Endothelial cell (in vitro differentiated cells): ENCODE results near the gene TNS3. TPM values are rescaled to one million over a fixed set of nuclear protein-coding genes. Genes with fewer than 3 reads are reported as not detected.
"Not testable (repeated sequence)": the region's sequence is repeated elsewhere in the genome, so short reads cannot be mapped to it uniquely, and the experiment has no call there.

ENCODE experiments used
- DNase-seq: peaks from one replicate; pipeline ENCODE4 v3.0.0; 2021; ENCODE audit warnings: low spot score
- H3K27ac Mint-ChIP-seq: one replicate; pipeline ENCODE4 v1.8.0; 2021; ENCODE audit warnings: mixed read lengths, inconsistent platforms; ENCODE audit not compliant: unreplicated experiment
- H3K27me3 Mint-ChIP-seq: one replicate; pipeline ENCODE4 v1.8.0; 2021; ENCODE audit warnings: mild to moderate bottlenecking, moderate library complexity, mixed read lengths, inconsistent platforms; ENCODE audit not compliant: unreplicated experiment
- H3K36me3 Mint-ChIP-seq: one replicate; pipeline ENCODE4 v1.8.0; 2021; ENCODE audit warnings: mild to moderate bottlenecking, low read depth, mixed read lengths, inconsistent platforms; ENCODE audit not compliant: unreplicated experiment
- H3K4me1 Mint-ChIP-seq: one replicate; pipeline ENCODE4 v1.8.0; 2021; ENCODE audit warnings: mild to moderate bottlenecking, mixed read lengths, inconsistent platforms; ENCODE audit not compliant: unreplicated experiment
- H3K4me3 Mint-ChIP-seq: one replicate; pipeline ENCODE4 v1.8.0; 2021; ENCODE audit warnings: mild to moderate bottlenecking, mixed read lengths, inconsistent platforms; ENCODE audit not compliant: unreplicated experiment
- H3K9me3 Mint-ChIP-seq: one replicate; pipeline ENCODE4 v1.8.0; 2021; ENCODE audit warnings: mixed read lengths, inconsistent platforms; ENCODE audit not compliant: unreplicated experiment
- CTCF ChIP-seq: fragments of 200-600 bp; sonication (generic); IDR thresholded peaks from one replicate; pipeline ENCODE4 v1.5.0; 2021; ENCODE audit warnings: antibody characterized with exemption; ENCODE audit not compliant: unreplicated experiment
- total RNA-seq: library from RNA; stranded (reverse); fragmentation: NEBNext Ultra II Directional; extraction: Animal tissue kit (Norgen Biotek cat#: 25700); gene quantifications from one replicate; pipeline ENCODE4 v1.2.1, GENCODE V29; 2021; ENCODE audit not compliant: unreplicated experiment

Gene TNS3
- total RNA-seq, 1 donor from 2014 or later: 7.5 TPM

- no peaks in the 10 kb centered on the region for H3K9me3 Mint-ChIP-seq
- peaks cover under 1% of the 10 kb centered on the region for H3K27me3 Mint-ChIP-seq
- H3K4me1 Mint-ChIP-seq: no peaks in the 10 kb centered on the region
These were observed 317.8 kb downstream of the TNS3 start for GRCh38 chr7:47264021-47264651.

GRCh38 chr7:47262881-47263280 is 319.0 kb downstream of the TNS3 start:
- DNase-seq: no peak
- no peaks in the 10 kb centered on the region for H3K4me1 Mint-ChIP-seq
- no peaks in the 10 kb centered on the region for H3K9me3 Mint-ChIP-seq
- no peak for TF ChIP-seq CTCF
- peaks cover 5% of the 10 kb centered on the region for H3K27me3 Mint-ChIP-seq
- no peaks in the 10 kb centered on the region for H3K36me3 Mint-ChIP-seq
- H3K27ac Mint-ChIP-seq: no peak overlapping the region
- no peak overlapping the region for H3K4me3 Mint-ChIP-seq

More at GRCh38 chr7:47264021-47264651, 317.8 kb downstream of the TNS3 start:
- DNase-seq: no peak
- Mint-ChIP-seq H3K4me3 (no peak overlapping the region), H3K36me3 (no peaks in the 10 kb centered on the region), H3K27ac (no peak overlapping the region)
- no peak for TF ChIP-seq CTCF

- not testable (repeated sequence) for H3K4me3 Mint-ChIP-seq, H3K27me3 Mint-ChIP-seq, H3K36me3 Mint-ChIP-seq, H3K4me1 Mint-ChIP-seq, DNase-seq, H3K27ac Mint-ChIP-seq, H3K9me3 Mint-ChIP-seq
These were observed 319.8 kb downstream of the TNS3 start for GRCh38 chr7:47262160-47262559.

- H3K4me3 Mint-ChIP-seq: no peak overlapping the region
These were observed 321.6 kb downstream of the TNS3 start for GRCh38 chr7:47260270-47260669.

GRCh38 chr7:47259682-47260081 is 322.2 kb downstream of the TNS3 start:
- H3K4me3 Mint-ChIP-seq: no peak overlapping the region
- no peaks in the 10 kb centered on the region for H3K36me3 Mint-ChIP-seq
- H3K9me3 Mint-ChIP-seq: no peaks in the 10 kb centered on the region
- H3K4me1 Mint-ChIP-seq: no peaks in the 10 kb centered on the region
- no peak for TF ChIP-seq CTCF
- peaks cover 12% of the 10 kb centered on the region for H3K27me3 Mint-ChIP-seq
- no peak overlapping the region for H3K27ac Mint-ChIP-seq
- no peak for DNase-seq

More at GRCh38 chr7:47260270-47260669, 321.6 kb downstream of the TNS3 start:
- no peaks in the 10 kb centered on the region for H3K4me1 Mint-ChIP-seq
- TF ChIP-seq CTCF: no peak
- no peak for DNase-seq
- no peak overlapping the region for H3K27ac Mint-ChIP-seq
- no peaks in the 10 kb centered on the region for H3K36me3 Mint-ChIP-seq
- H3K9me3 Mint-ChIP-seq: no peaks in the 10 kb centered on the region
- H3K27me3 Mint-ChIP-seq: peaks cover 12% of the 10 kb centered on the region
